Body of pancreas (tissue), 4 donors: ENCODE measurements around the gene SRBD1.

ENCODE experiments used
- POLR2A ChIP-seq, 3 donors: fragments of 450-650 bp; IDR thresholded peaks; one replicate each; pipeline ENCODE4 v1.6.1; 2016; ENCODE audit warnings: antibody characterized with exemption in 3 of 3, mild to moderate bottlenecking in 2 of 3
- TF ChIP-seq, protein P1 (sequence below), 7 experiments: fragments of 450-650 bp in 4 of 7; fragments of 200-600 bp in 3 of 7; sonication (generic) in 3 of 7; IDR thresholded peaks; one replicate each; pipeline ENCODE4 v1.5.1; 2016 to 2019; ENCODE audit warnings: antibody characterized with exemption in 7 of 7

DNA sequence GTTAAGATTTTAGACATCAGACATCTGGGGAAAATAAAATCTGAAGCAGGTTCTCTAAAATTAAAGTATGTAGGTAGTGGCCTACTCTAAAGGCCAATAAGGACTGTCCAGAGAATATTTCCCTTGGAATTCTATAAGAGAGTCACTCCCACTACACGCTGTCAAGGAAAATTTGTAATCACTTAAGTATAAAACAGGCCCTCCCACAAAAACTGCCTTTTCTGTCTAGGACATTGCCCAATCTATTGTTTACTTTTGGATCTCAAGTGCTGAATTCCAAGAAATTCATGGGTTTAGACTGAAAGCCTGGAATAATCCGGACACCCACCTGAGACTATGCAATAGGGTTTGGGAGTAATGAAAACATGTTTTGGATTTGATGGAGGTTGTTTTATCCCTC, 1.7 kb upstream of the SRBD1 start:
- TF ChIP-seq, protein P1, sequence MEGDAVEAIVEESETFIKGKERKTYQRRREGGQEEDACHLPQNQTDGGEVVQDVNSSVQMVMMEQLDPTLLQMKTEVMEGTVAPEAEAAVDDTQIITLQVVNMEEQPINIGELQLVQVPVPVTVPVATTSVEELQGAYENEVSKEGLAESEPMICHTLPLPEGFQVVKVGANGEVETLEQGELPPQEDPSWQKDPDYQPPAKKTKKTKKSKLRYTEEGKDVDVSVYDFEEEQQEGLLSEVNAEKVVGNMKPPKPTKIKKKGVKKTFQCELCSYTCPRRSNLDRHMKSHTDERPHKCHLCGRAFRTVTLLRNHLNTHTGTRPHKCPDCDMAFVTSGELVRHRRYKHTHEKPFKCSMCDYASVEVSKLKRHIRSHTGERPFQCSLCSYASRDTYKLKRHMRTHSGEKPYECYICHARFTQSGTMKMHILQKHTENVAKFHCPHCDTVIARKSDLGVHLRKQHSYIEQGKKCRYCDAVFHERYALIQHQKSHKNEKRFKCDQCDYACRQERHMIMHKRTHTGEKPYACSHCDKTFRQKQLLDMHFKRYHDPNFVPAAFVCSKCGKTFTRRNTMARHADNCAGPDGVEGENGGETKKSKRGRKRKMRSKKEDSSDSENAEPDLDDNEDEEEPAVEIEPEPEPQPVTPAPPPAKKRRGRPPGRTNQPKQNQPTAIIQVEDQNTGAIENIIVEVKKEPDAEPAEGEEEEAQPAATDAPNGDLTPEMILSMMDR (IDR thresholded peaks at IDR 0.05), result no peak
- no peak for TF ChIP-seq POLR2A (IDR thresholded peaks at IDR 0.05)
